Epithelial cell of proximal tubule (primary cell): ENCODE results near the gene CDC14A. TPM values are rescaled to one million over a fixed set of nuclear protein-coding genes. Genes with fewer than 3 reads are reported as not detected.

Experiments used
- DNase-seq: peaks from one replicate; pipeline ENCODE4 v3.0.0-alpha.2; 2011; ENCODE audit warnings: low read depth
- H3K4me3 ChIP-seq: 2 replicates; pipeline ENCODE4 v1.5.1; 2011; ENCODE audit warnings: low read depth, mild to moderate bottlenecking, low read length
- total RNA-seq: library from RNA; depleted of rRNA; stranded (reverse); fragments of >200 nt; gene quantifications from 2 replicates; pipeline ENCODE4 v1.2.3, GENCODE V29; 2015
- TF ChIP-seq, protein P1 (sequence below): conservative IDR thresholded peaks from 2 replicates; pipeline ENCODE4 v1.5.1; 2012; ENCODE audit warnings: low read depth, mild to moderate bottlenecking, low read length

Gene CDC14A, protein sequence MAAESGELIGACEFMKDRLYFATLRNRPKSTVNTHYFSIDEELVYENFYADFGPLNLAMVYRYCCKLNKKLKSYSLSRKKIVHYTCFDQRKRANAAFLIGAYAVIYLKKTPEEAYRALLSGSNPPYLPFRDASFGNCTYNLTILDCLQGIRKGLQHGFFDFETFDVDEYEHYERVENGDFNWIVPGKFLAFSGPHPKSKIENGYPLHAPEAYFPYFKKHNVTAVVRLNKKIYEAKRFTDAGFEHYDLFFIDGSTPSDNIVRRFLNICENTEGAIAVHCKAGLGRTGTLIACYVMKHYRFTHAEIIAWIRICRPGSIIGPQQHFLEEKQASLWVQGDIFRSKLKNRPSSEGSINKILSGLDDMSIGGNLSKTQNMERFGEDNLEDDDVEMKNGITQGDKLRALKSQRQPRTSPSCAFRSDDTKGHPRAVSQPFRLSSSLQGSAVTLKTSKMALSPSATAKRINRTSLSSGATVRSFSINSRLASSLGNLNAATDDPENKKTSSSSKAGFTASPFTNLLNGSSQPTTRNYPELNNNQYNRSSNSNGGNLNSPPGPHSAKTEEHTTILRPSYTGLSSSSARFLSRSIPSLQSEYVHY
- 4.9 and 7.4 TPM in 2 replicates for total RNA-seq

DNA sequence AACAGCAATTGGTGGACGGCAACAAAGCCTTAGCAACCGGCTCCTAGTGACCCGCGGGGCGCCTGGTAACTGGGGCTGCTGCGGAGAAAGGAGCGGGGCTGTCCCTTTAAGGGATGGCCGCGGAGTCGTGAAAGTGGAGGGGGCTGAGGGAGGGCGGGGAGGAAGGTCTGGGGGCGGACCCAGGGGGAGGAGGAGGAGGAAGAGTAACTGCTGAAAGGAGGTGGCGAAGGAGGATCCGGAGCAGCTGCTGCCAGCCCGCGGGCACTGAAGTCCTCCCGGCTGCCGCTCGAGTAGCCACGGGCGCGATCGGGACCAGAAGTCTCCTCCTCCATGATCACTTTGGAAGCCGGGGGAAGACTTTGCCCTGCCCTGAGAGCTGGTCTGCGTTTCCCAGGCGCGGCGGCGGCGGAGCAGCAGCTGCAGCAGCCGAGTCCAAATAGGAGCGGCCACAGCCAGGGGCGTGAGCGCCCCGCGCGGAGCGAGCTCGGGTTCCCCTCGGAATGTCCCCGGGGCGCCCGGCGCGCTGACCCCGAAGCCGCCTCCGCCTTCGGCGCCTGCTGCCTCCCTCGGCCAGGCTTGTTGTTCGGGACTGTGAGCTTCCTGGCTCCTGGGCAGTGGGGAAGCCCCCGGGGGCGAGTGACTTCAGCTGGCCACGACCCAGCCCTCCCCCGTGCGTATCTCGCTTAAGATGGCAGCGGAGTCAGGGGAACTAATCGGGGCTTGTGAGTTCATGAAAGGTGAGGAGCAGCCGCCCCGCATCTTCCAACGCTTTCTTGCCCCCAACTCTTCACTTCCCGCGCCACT is at the start of gene CDC14A:
Gene CDC14A (plus strand): TSS at position 240 of the 804 bp plus-strand sequence. CDS start 449 bp downstream, at position 689.
- peak; percentile 67 for DNase-seq
- peak within 1 kb of the TSS; percentile 67 for H3K4me3 ChIP-seq
- TF ChIP-seq, protein P1, sequence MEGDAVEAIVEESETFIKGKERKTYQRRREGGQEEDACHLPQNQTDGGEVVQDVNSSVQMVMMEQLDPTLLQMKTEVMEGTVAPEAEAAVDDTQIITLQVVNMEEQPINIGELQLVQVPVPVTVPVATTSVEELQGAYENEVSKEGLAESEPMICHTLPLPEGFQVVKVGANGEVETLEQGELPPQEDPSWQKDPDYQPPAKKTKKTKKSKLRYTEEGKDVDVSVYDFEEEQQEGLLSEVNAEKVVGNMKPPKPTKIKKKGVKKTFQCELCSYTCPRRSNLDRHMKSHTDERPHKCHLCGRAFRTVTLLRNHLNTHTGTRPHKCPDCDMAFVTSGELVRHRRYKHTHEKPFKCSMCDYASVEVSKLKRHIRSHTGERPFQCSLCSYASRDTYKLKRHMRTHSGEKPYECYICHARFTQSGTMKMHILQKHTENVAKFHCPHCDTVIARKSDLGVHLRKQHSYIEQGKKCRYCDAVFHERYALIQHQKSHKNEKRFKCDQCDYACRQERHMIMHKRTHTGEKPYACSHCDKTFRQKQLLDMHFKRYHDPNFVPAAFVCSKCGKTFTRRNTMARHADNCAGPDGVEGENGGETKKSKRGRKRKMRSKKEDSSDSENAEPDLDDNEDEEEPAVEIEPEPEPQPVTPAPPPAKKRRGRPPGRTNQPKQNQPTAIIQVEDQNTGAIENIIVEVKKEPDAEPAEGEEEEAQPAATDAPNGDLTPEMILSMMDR = no peak

DNA sequence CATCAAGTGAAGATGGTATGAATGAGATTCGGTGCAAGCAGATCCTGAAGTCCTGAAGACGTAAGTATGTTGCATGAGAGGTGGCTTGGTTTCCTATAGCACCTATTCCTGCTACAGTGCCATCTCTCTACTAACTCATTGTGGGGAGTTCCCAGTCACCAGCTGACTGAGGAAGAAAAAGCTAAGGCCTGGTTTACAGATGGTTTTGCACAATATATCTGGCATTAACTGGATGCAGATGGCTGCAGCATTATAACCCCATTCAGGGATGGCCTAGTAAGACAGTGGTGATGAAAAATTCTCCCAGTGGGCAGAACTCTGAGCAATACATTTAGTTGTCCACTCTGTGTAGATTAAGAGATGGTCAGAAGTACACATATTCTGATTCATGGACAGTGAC is 49.6 kb upstream of the CDC14A start:
- no peak overlapping the region for H3K4me3 ChIP-seq
- TF ChIP-seq, protein P1 = no peak
- DNase-seq = no peak

DNA sequence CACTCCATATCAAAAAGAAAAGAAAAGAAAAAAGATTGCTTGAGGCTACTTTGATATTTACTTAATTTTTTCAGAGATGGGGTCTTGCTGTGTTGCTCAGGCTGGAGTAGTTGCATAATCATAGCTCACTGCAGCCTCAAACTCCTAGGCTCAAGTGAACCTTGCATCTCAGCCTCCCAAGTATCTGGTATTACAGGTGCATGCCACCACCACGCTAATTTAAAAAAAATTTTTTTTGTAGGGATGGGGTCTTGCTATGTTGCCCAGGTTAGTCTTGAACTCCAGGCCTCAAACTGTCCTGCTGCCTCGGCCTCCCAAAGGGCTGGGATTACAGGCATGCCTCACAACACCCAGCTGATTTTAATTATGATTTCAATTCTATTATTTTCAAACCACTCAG is 48.1 kb upstream of the CDC14A start:
- DNase-seq = no peak
- H3K4me3 ChIP-seq = no peak overlapping the region
- TF ChIP-seq, protein P1 = no peak

DNA sequence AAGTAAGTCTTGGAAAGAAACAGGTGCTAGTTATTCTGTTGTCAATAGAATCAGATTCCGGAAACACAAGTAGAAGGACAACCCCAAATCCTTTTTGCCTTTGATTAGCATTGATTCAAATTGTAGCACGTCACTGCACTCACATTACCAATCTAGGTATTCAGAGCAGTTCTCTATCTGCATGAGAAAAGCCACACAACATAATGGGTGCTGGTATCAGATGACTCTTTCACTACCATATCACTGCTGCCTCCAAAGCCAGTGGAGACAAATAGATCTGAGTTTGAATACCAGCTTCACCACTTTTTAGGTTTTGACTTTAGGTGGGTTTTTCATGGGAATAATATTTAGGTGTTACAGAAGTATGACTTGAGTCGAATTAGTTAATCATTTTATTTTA is 47.4 kb upstream of the CDC14A start:
- TF ChIP-seq, protein P1 = no peak
- no peak overlapping the region for H3K4me3 ChIP-seq
- no peak for DNase-seq

DNA sequence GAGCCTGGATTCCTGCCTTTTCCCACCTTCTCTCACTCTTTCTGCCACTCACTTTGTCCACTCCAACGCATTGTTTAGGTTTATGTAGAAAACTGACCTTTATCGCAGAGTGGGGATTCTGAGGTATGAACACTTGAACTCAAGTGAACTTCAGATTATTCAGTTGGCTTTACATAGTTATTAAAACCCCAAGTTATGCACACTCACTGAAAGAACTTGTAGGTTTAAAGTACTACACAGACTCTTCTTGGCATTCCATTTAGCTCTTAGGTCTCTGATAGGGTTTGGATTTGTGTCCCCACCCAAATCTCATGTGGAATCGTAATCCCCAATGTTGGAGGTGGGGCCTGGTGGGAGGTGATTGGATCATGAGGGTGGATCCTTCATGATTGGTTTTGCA is 46.4 kb upstream of the CDC14A start:
- TF ChIP-seq, protein P1 = no peak
- DNase-seq = no peak
- no peak overlapping the region for H3K4me3 ChIP-seq

DNA sequence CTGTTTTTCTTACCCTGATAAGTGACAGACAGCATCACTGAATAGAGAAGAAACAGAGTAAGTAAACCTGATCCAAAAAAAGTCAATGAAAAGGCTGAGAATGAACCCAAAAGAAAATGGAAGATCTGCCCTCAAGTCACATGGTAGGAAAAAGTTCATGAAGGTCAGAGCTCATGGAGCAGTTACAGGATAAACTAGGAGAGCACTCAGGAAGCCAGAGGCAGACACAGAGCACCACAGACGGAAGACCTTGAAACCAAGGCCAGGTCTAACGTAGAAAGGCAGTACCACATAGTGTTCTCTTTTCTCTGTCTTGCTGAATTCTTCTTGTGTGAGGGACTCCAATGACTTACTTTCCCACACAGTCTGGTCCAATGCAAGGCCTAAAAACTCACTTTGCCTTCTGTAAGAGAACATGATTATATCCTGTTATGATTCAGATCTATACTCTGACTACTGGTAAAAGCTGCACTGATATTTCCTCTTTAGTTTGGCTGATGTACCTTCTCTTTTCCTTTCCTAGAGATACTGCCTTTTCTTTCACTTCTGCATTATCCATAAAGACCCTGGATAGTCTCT is 45.5 kb upstream of the CDC14A start:
- TF ChIP-seq, protein P1 = no peak
- no peak for DNase-seq
- no peak overlapping the region for H3K4me3 ChIP-seq
